HEK293 (cell line): ENCODE data around the gene CPLX3.

Source experiments
- CTCF ChIP-seq: fragments of 450-650 bp; formaldehyde crosslinking; IDR thresholded peaks from 2 replicates; pipeline ENCODE4 v1.5.1; 2016; ENCODE audit warnings: missing biosample characterization, missing genetic modification characterization
- PATZ1 ChIP-seq: fragments of 450-650 bp; formaldehyde crosslinking; IDR thresholded peaks from 2 replicates; pipeline ENCODE4 v1.5.1; 2016; ENCODE audit warnings: missing biosample characterization, missing genetic modification characterization
- SP2 ChIP-seq: fragments of 450-650 bp; formaldehyde crosslinking; IDR thresholded peaks from 2 replicates; pipeline ENCODE4 v1.5.1; 2016; ENCODE audit warnings: missing biosample characterization, missing genetic modification characterization
- ZNF140 ChIP-seq: fragments of 450-650 bp; formaldehyde crosslinking; IDR thresholded peaks from 2 replicates; pipeline ENCODE4 v1.5.1; 2016; ENCODE audit warnings: missing biosample characterization, missing genetic modification characterization
- ZNF19 ChIP-seq: fragments of 450-650 bp; formaldehyde crosslinking; IDR thresholded peaks from 2 replicates; pipeline ENCODE4; 2016; ENCODE audit warnings: missing biosample characterization, missing genetic modification characterization, low read depth
- ZNF23 ChIP-seq: fragments of 450-650 bp; formaldehyde crosslinking; IDR thresholded peaks from 2 replicates; pipeline ENCODE4 v1.5.1; 2016; ENCODE audit warnings: missing biosample characterization, missing genetic modification characterization, borderline replicate concordance

GRCh38 chr15:74851960-74852359 is 25.5 kb downstream of the CPLX3 start:
- TF ChIP-seq ZNF23 (tag by site-specific recombination) = no peak
- no peak for TF ChIP-seq SP2 (tag by site-specific recombination)
- TF ChIP-seq PATZ1 (tag by site-specific recombination) = no peak
- TF ChIP-seq ZNF19 (tag by site-specific recombination) = no peak
- TF ChIP-seq ZNF140 (tag by site-specific recombination) = no peak
- no peak for TF ChIP-seq CTCF
